ENCODE data around the gene TIMM8A.

TIMM8A gene

GRCh38 chrX:101348452-101349192, at the start of gene TIMM8A:
TSS of gene TIMM8A (minus strand) at chrX:101348742. CDS start at chrX:101348664, 78 bp downstream.
- DNase-seq (ENCODE audit: low read depth), result no peak

- DNase-seq (ENCODE audit: low read depth), result no peak
Measured at GRCh38 chrX:101397779-101398178, 49.2 kb upstream of the TIMM8A start.

- no peak for DNase-seq (ENCODE audit: low read depth)
Measured at GRCh38 chrX:101395789-101396188, 47.2 kb upstream of the TIMM8A start.

- no peak for DNase-seq (ENCODE audit: low read depth)
Measured at GRCh38 chrX:101394372-101394771, 45.8 kb upstream of the TIMM8A start.

- no peak for DNase-seq (ENCODE audit: low read depth)
Measured at GRCh38 chrX:101393530-101394305, 45.2 kb upstream of the TIMM8A start.

GRCh38 chrX:101391831-101392230, 43.3 kb upstream of the TIMM8A start:
- no peak for DNase-seq (ENCODE audit: low read depth)

- peak; percentile 60 for DNase-seq (ENCODE audit: low read depth)
Measured at GRCh38 chrX:101390664-101391525, 42.4 kb upstream of the TIMM8A start, which contains the start of gene RPL36A. TSS of gene RPL36A (plus strand) at chrX:101391011. CDS start at chrX:101391044, 33 bp downstream.

GRCh38 chrX:101388604-101389003, 40.1 kb upstream of the TIMM8A start:
- no peak for DNase-seq (ENCODE audit: low read depth)

- DNase-seq (ENCODE audit: low read depth), result no peak
Measured at GRCh38 chrX:101386542-101386885, 38.0 kb upstream of the TIMM8A start.

GRCh38 chrX:101385795-101386541, 37.4 kb upstream of the TIMM8A start, which contains the start of gene BTK:
TSS of gene BTK (minus strand) at chrX:101386191. CDS start at chrX:101375284, 10,907 bp downstream.
- DNase-seq (ENCODE audit: low read depth), result no peak

GRCh38 chrX:101385026-101385684, 36.6 kb upstream of the TIMM8A start:
- DNase-seq (ENCODE audit: low read depth), result no peak

- DNase-seq (ENCODE audit: low read depth), result no peak
Measured at GRCh38 chrX:101383679-101384205, 35.2 kb upstream of the TIMM8A start.

- DNase-seq (ENCODE audit: low read depth), result no peak
Measured at GRCh38 chrX:101377547-101377946, 29.0 kb upstream of the TIMM8A start.

- no peak for DNase-seq (ENCODE audit: low read depth)
Measured at GRCh38 chrX:101370888-101371504, 22.5 kb upstream of the TIMM8A start.

- DNase-seq (ENCODE audit: low read depth), result no peak
Measured at GRCh38 chrX:101369687-101370086, 21.1 kb upstream of the TIMM8A start.

- no peak for DNase-seq (ENCODE audit: low read depth)
Measured at GRCh38 chrX:101368800-101369199, 20.3 kb upstream of the TIMM8A start.

GRCh38 chrX:101365301-101365795, 16.8 kb upstream of the TIMM8A start:
- no peak for DNase-seq (ENCODE audit: low read depth)

- no peak for DNase-seq (ENCODE audit: low read depth)
Measured at GRCh38 chrX:101362757-101363156, 14.2 kb upstream of the TIMM8A start.

- DNase-seq (ENCODE audit: low read depth), result no peak
Measured at GRCh38 chrX:101362116-101362515, 13.6 kb upstream of the TIMM8A start.

- no peak for DNase-seq (ENCODE audit: low read depth)
Measured at GRCh38 chrX:101360390-101360789, 11.8 kb upstream of the TIMM8A start.
